D721Med (cell line): Measurements from ENCODE around the gene LHFPL6.

ENCODE experiments used
- DNase-seq: peaks from one replicate; pipeline ENCODE4 v3.0.0; 2011; ENCODE audit warnings: low spot score; ENCODE audit not compliant: insufficient read length
- FAIRE-seq: peaks from 2 replicates; lab custom pipeline; 2011; peaks lifted over from hg19 to GRCh38; lab: Jason Lieb, UNC
- CTCF ChIP-seq: IDR thresholded peaks from 2 replicates; pipeline ENCODE4 v1.5.1; 2012; ENCODE audit warnings: mild to moderate bottlenecking, control low read depth; ENCODE audit not compliant: insufficient read depth; ENCODE audit errors: missing control alignments

LHFPL6 gene

GRCh38 chr13:39311619-39312018, 291.4 kb downstream of the LHFPL6 start:
- FAIRE-seq = no peak
- no peak for DNase-seq
- TF ChIP-seq CTCF = no peak

GRCh38 chr13:39310961-39311360, 292.0 kb downstream of the LHFPL6 start:
- FAIRE-seq (no peak), DNase-seq (no peak)
- no peak for TF ChIP-seq CTCF

- DNase-seq (no peak), FAIRE-seq (no peak)
- TF ChIP-seq CTCF = no peak
Measured at GRCh38 chr13:39306639-39307589, 296.1 kb downstream of the LHFPL6 start.

GRCh38 chr13:39302820-39303219, 300.2 kb downstream of the LHFPL6 start:
- TF ChIP-seq CTCF = no peak
- no peak for DNase-seq
- FAIRE-seq = no peak

GRCh38 chr13:39298951-39299350, 304.0 kb downstream of the LHFPL6 start:
- FAIRE-seq (no peak), DNase-seq (no peak)
- TF ChIP-seq CTCF = no peak

GRCh38 chr13:39297664-39298171, 305.3 kb downstream of the LHFPL6 start:
- FAIRE-seq (no peak), DNase-seq (no peak)
- no peak for TF ChIP-seq CTCF

GRCh38 chr13:39297023-39297422, 306.0 kb downstream of the LHFPL6 start:
- DNase-seq = no peak
- no peak for TF ChIP-seq CTCF
- FAIRE-seq = no peak
